Mesenchymal stem cell (in vitro differentiated cells and primary cell): ENCODE measurements around the gene CCNT1. TPM values are rescaled to one million over a fixed set of nuclear protein-coding genes. Genes with fewer than 3 reads are reported as not detected.

Source experiments
- DNase-seq: peaks from one replicate; pipeline ENCODE4 v3.0.0-alpha.2; 2013
- H2AFZ ChIP-seq: one replicate; pipeline ENCODE4 v1.6.1; 2013; ENCODE audit warnings: low read depth, mild to moderate bottlenecking, control low read depth, inconsistent platforms, low read length, moderate library complexity
- H2AK5ac ChIP-seq: 2 replicates; pipeline ENCODE4 v1.6.1; 2013; ENCODE audit warnings: low read length, moderate library complexity, mild to moderate bottlenecking, inconsistent platforms; ENCODE audit not compliant: severe bottlenecking
- H2BK120ac ChIP-seq: one replicate; pipeline ENCODE4 v1.6.1; 2013; ENCODE audit warnings: low read depth, mild to moderate bottlenecking, inconsistent platforms, low read length, moderate library complexity
- H2BK12ac ChIP-seq, 2 experiments: one replicate each; pipeline ENCODE4 v1.6.1; 2013; ENCODE audit warnings: inconsistent platforms in 2 of 2, low read length in 2 of 2, mild to moderate bottlenecking in 2 of 2, moderate library complexity in 2 of 2, control low read depth in 1 of 2
- H2BK15ac ChIP-seq: one replicate; pipeline ENCODE4 v1.6.1; 2013; ENCODE audit warnings: mild to moderate bottlenecking, low read depth, inconsistent platforms; ENCODE audit not compliant: poor library complexity, severe bottlenecking
- H2BK5ac ChIP-seq: 2 replicates; pipeline ENCODE4 v1.6.1; 2013; ENCODE audit warnings: low read depth, mild to moderate bottlenecking, low read length, control low read depth, inconsistent platforms; ENCODE audit not compliant: poor library complexity, severe bottlenecking
- H3K14ac ChIP-seq, 2 experiments: one replicate each; pipeline ENCODE4 v1.6.1; 2013; ENCODE audit warnings: inconsistent platforms in 2 of 2, low read length in 2 of 2, control low read depth in 1 of 2, mild to moderate bottlenecking in 1 of 2, moderate library complexity in 1 of 2
- H3K18ac ChIP-seq, 2 experiments: one replicate each; pipeline ENCODE4 v1.6.1; 2013; ENCODE audit warnings: inconsistent platforms in 2 of 2, low read length in 2 of 2, control low read depth in 1 of 2, low read depth in 1 of 2, mild to moderate bottlenecking in 1 of 2
- H3K23ac ChIP-seq, 2 experiments: one replicate each; pipeline ENCODE4 v1.6.1; 2013; ENCODE audit warnings: inconsistent platforms in 2 of 2, low read length in 2 of 2, mild to moderate bottlenecking in 2 of 2, moderate library complexity in 2 of 2, control low read depth in 1 of 2
- H3K27ac ChIP-seq: 2 replicates; pipeline ENCODE4 v1.5.1; 2013; ENCODE audit warnings: mild to moderate bottlenecking, moderate library complexity, low read length, control low read depth, inconsistent platforms; ENCODE audit not compliant: poor library complexity, severe bottlenecking
- H3K27me3 ChIP-seq, 2 experiments: 2 replicates each; pipeline versions ENCODE4 v1.6.1 to v1.7.0; 2013; ENCODE audit warnings: low read length in 2 of 2, mild to moderate bottlenecking in 2 of 2, moderate library complexity in 2 of 2, control low read depth in 1 of 2, inconsistent platforms in 1 of 2; ENCODE audit not compliant: control insufficient read depth in 1 of 2, insufficient read depth in 1 of 2
- H3K36me3 ChIP-seq, 2 experiments: 2 replicates each; pipeline versions ENCODE4 v1.6.1 to v1.7.0; 2013; ENCODE audit warnings: low read length in 2 of 2, control low read depth in 1 of 2, inconsistent platforms in 1 of 2, low read depth in 1 of 2, mild to moderate bottlenecking in 1 of 2; ENCODE audit not compliant: insufficient read depth in 2 of 2, control insufficient read depth in 1 of 2
- H3K4ac ChIP-seq, 2 experiments: one replicate each; pipeline ENCODE4 v1.6.1; 2013; ENCODE audit warnings: inconsistent platforms in 2 of 2, low read length in 2 of 2, mild to moderate bottlenecking in 2 of 2, moderate library complexity in 2 of 2, control low read depth in 1 of 2, low read depth in 1 of 2
- H3K4me1 ChIP-seq: 2 replicates; pipeline ENCODE4 v1.6.1; 2013; ENCODE audit warnings: low read depth, low read length, control low read depth; ENCODE audit not compliant: control insufficient read depth, insufficient read depth
- H3K4me2 ChIP-seq: 2 replicates; pipeline ENCODE4 v1.6.1; 2013; ENCODE audit warnings: low read length, mild to moderate bottlenecking, inconsistent platforms; ENCODE audit not compliant: poor library complexity, severe bottlenecking
- H3K4me3 ChIP-seq, 2 experiments: 2 replicates each; pipeline versions ENCODE4 v1.5.1 to v1.7.0; 2013; ENCODE audit warnings: low read length in 2 of 2, mild to moderate bottlenecking in 2 of 2, control low read depth in 1 of 2, low read depth in 1 of 2; ENCODE audit not compliant: insufficient read depth in 1 of 2
- H3K79me1 ChIP-seq: replicated peaks from 2 replicates; pipeline ENCODE4 v1.6.1; 2013; ENCODE audit warnings: mild to moderate bottlenecking, control low read depth, low read length, inconsistent platforms; ENCODE audit not compliant: poor library complexity, severe bottlenecking
- H3K9ac ChIP-seq: 2 replicates; pipeline ENCODE4 v1.7.0; 2013; ENCODE audit warnings: mild to moderate bottlenecking, low read length, moderate library complexity
- H3K9me3 ChIP-seq: 2 replicates; pipeline ENCODE4 v1.7.0; 2013; ENCODE audit warnings: mild to moderate bottlenecking, low read length; ENCODE audit not compliant: control insufficient read depth
- H4K8ac ChIP-seq: one replicate; pipeline ENCODE4 v1.6.1; 2013; ENCODE audit warnings: inconsistent platforms, mild to moderate bottlenecking, low read length, moderate library complexity
- H4K91ac ChIP-seq: one replicate; pipeline ENCODE4 v1.6.1; 2013; ENCODE audit warnings: mild to moderate bottlenecking, low read length, inconsistent platforms
- WGBS: methylation state at CpG from one replicate; pipeline ENCODE4 v1.1.7; 2013; ENCODE audit warnings: mixed read lengths; 5-methylcytosine and 5-hydroxymethylcytosine counted together
- polyA plus RNA-seq, 2 experiments: library from polyadenylated mRNA; stranded (reverse); fragments of 200-250 nt; gene quantifications; one replicate each; pipeline ENCODE4 v1.2.3, GENCODE V29; 2013

CCNT1 gene
- polyA plus RNA-seq (2013, experiment 1 of 2) = 14.6 TPM
- 14.7 TPM for polyA plus RNA-seq (2013, experiment 2 of 2)

- H2AK5ac ChIP-seq = peak within 1 kb of the TSS; percentile 49
- H2BK120ac ChIP-seq = no peak within 1 kb of the TSS
- H3K4ac ChIP-seq = peak within 1 kb of the TSS; percentile 88 to 94
- H2BK15ac ChIP-seq = no peak within 1 kb of the TSS
- H3K23ac ChIP-seq = peak within 1 kb of the TSS in 1 of 2 experiments; percentile 87
- no peaks in the 10 kb centered on the region for H3K27me3 ChIP-seq
- H3K4me3 ChIP-seq = peak within 1 kb of the TSS; percentile 71 to 98
- peak within 1 kb of the TSS in 1 of 2 experiments; percentile 42 for H3K14ac ChIP-seq
- H3K4me2 ChIP-seq = peak within 1 kb of the TSS; percentile 81
- H2BK5ac ChIP-seq = peak within 1 kb of the TSS; percentile 67
- H3K36me3 ChIP-seq = peaks cover 5 to 31% of the 10 kb centered on the region in 2 experiments
- peak within 1 kb of the TSS; percentile 91 for H2AFZ ChIP-seq
- peak within 1 kb of the TSS; percentile 24 to 77 for H2BK12ac ChIP-seq
- DNase-seq = peak; percentile 100
- peak within 1 kb of the TSS; percentile 95 for H4K8ac ChIP-seq
- H3K79me1 ChIP-seq = no peaks in the 10 kb centered on the region
- H4K91ac ChIP-seq = peak within 1 kb of the TSS; percentile 73
- H3K9me3 ChIP-seq = peaks cover 12% of the 10 kb centered on the region
- H3K9ac ChIP-seq = peak within 1 kb of the TSS; percentile 99
- H3K18ac ChIP-seq = peak within 1 kb of the TSS; percentile 80 to 94
- H3K27ac ChIP-seq = peak within 1 kb of the TSS; percentile 92
- peaks cover 9% of the 10 kb centered on the region for H3K4me1 ChIP-seq
- WGBS = under 1% methylated on average over 61 of the region's 61 CpGs
Measured at GRCh38 chr12:48716493-48717251, at the start of gene CCNT1. CCNT1 (minus strand) TSS chr12:48716707; CDS start chr12:48716675, 32 bp downstream.

GRCh38 chr12:48765753-48766162 is 49.3 kb upstream of the CCNT1 start:
- 21% methylated on average over 5 of the region's 5 CpGs for WGBS

GRCh38 chr12:48764521-48764920 is 48.0 kb upstream of the CCNT1 start:
- Histone ChIP-seq H3K9ac (no peak overlapping the region), H3K36me3 (peaks cover 21 to 46% of the 10 kb centered on the region in 2 experiments), H3K4ac (peak overlapping the region in 1 of 2 experiments; percentile 29), H3K9me3 (no peaks in the 10 kb centered on the region), H2AFZ (no peak overlapping the region), H3K4me2 (no peak overlapping the region), H3K14ac (no peak overlapping the region), H2BK15ac (peak overlapping the region; percentile 39), H4K91ac (peak overlapping the region; percentile 23), H3K23ac (peak overlapping the region in 1 of 2 experiments; percentile 85), H3K4me3 (no peak overlapping the region), H3K79me1 (peaks cover 12% of the 10 kb centered on the region), H4K8ac (no peak overlapping the region), H2AK5ac (no peak overlapping the region), H3K27ac (no peak overlapping the region), H3K27me3 (no peaks in the 10 kb centered on the region), H2BK120ac (no peak overlapping the region), H2BK12ac (peak overlapping the region; percentile 12 to 79), H2BK5ac (no peak overlapping the region), H3K18ac (peak overlapping the region; percentile 6 to 88), H3K4me1 (peaks cover 11% of the 10 kb centered on the region)
- 93% methylated on average over 2 of the region's 2 CpGs for WGBS
- DNase-seq = no peak

More at GRCh38 chr12:48765753-48766162, 49.3 kb upstream of the CCNT1 start:
- no peak overlapping the region for H3K14ac ChIP-seq
- peak overlapping the region; percentile 13 for H3K9ac ChIP-seq
- H3K4me2 ChIP-seq = no peak overlapping the region
- no peak overlapping the region for H3K4me3 ChIP-seq
- no peak overlapping the region for H3K4ac ChIP-seq
- no peak overlapping the region for H2BK12ac ChIP-seq
- no peak overlapping the region for H2BK5ac ChIP-seq
- no peak overlapping the region for H3K23ac ChIP-seq
- no peak overlapping the region for H2AK5ac ChIP-seq
- H4K8ac ChIP-seq = no peak overlapping the region
- H2BK120ac ChIP-seq = peak overlapping the region; percentile 87
- peak overlapping the region in 1 of 2 experiments; percentile 34 for H3K18ac ChIP-seq
- peaks cover 12% of the 10 kb centered on the region for H3K79me1 ChIP-seq
- H4K91ac ChIP-seq = peak overlapping the region; percentile 34
- peak; percentile 89 for DNase-seq
- no peaks in the 10 kb centered on the region for H3K27me3 ChIP-seq
- peaks cover 11% of the 10 kb centered on the region for H3K4me1 ChIP-seq
- H3K9me3 ChIP-seq = no peaks in the 10 kb centered on the region
- no peak overlapping the region for H2AFZ ChIP-seq
- no peak overlapping the region for H2BK15ac ChIP-seq
- no peak overlapping the region for H3K27ac ChIP-seq
- H3K36me3 ChIP-seq = peaks cover 29 to 49% of the 10 kb centered on the region in 2 experiments

- no peak overlapping the region for H2BK15ac ChIP-seq
- H3K27me3 ChIP-seq = no peaks in the 10 kb centered on the region
- H2BK120ac ChIP-seq = no peak overlapping the region
- H2BK5ac ChIP-seq = no peak overlapping the region
- H3K23ac ChIP-seq = no peak overlapping the region
- no peak overlapping the region for H3K4ac ChIP-seq
- no peaks in the 10 kb centered on the region for H3K36me3 ChIP-seq
- no peak overlapping the region for H3K9ac ChIP-seq
- H2BK12ac ChIP-seq = no peak overlapping the region
- no peak overlapping the region for H2AK5ac ChIP-seq
- no peak overlapping the region for H3K18ac ChIP-seq
- H4K8ac ChIP-seq = no peak overlapping the region
- H2AFZ ChIP-seq = no peak overlapping the region
- DNase-seq = no peak
- no peaks in the 10 kb centered on the region for H3K9me3 ChIP-seq
- H4K91ac ChIP-seq = no peak overlapping the region
- no peak overlapping the region for H3K4me2 ChIP-seq
- no peak overlapping the region for H3K27ac ChIP-seq
- H3K79me1 ChIP-seq = no peaks in the 10 kb centered on the region
- H3K4me3 ChIP-seq = no peak overlapping the region
- H3K4me1 ChIP-seq = no peaks in the 10 kb centered on the region
- H3K14ac ChIP-seq = no peak overlapping the region
Measured at GRCh38 chr12:48758737-48759136, 42.2 kb upstream of the CCNT1 start.
